ENCODE results near the gene SPTLC1.
"Not testable (repeated sequence)": the region's sequence is repeated elsewhere in the genome, so short reads cannot be mapped to it uniquely, and the experiment has no call there.

SPTLC1 gene

GRCh38 chr9:92036411-92036746 lies 78.8 kb downstream of the SPTLC1 start:
- in situ Hi-C loops (cut with MboI; ENCODE audit: low sequenced_read_pairs): no loop called here

- in situ Hi-C loops (cut with MboI; ENCODE audit: low sequenced_read_pairs): no loop called here
Measured at GRCh38 chr9:92035687-92036410, 79.4 kb downstream of the SPTLC1 start.

GRCh38 chr9:92035146-92035545 lies 80.1 kb downstream of the SPTLC1 start:
- in situ Hi-C loops (cut with MboI; ENCODE audit: low sequenced_read_pairs): no loop called here

GRCh38 chr9:92033991-92034390 lies 81.2 kb downstream of the SPTLC1 start:
- in situ Hi-C loops (cut with MboI; ENCODE audit: low sequenced_read_pairs): no loop called here

- in situ Hi-C loops (cut with MboI; ENCODE audit: low sequenced_read_pairs): no loop called here
Measured at GRCh38 chr9:92033307-92033706, 81.9 kb downstream of the SPTLC1 start.

- in situ Hi-C loops (cut with MboI; ENCODE audit: low sequenced_read_pairs): no loop called here
Measured at GRCh38 chr9:92032891-92033290, 82.3 kb downstream of the SPTLC1 start.

- in situ Hi-C loops (cut with MboI; ENCODE audit: low sequenced_read_pairs): no loop called here
Measured at GRCh38 chr9:92030367-92030766, 84.8 kb downstream of the SPTLC1 start.

GRCh38 chr9:92029553-92029952 lies 85.7 kb downstream of the SPTLC1 start:
- in situ Hi-C loops (cut with MboI; ENCODE audit: low sequenced_read_pairs): no loop called here

- in situ Hi-C loops (cut with MboI; ENCODE audit: low sequenced_read_pairs): no loop called here
Measured at GRCh38 chr9:92026206-92027002, 88.8 kb downstream of the SPTLC1 start.

GRCh38 chr9:92021785-92022541 lies 93.2 kb downstream of the SPTLC1 start:
- in situ Hi-C loops (cut with MboI; ENCODE audit: low sequenced_read_pairs): not testable (repeated sequence)

- in situ Hi-C loops (cut with MboI; ENCODE audit: low sequenced_read_pairs): no loop called here
Measured at GRCh38 chr9:92019658-92020057, 95.6 kb downstream of the SPTLC1 start.

- in situ Hi-C loops (cut with MboI; ENCODE audit: low sequenced_read_pairs): no loop called here
Measured at GRCh38 chr9:92010705-92011536, 104.3 kb downstream of the SPTLC1 start.

- in situ Hi-C loops (cut with MboI; ENCODE audit: low sequenced_read_pairs): not testable (repeated sequence)
Measured at GRCh38 chr9:92010253-92010652, 105.0 kb downstream of the SPTLC1 start.

- in situ Hi-C loops (cut with MboI; ENCODE audit: low sequenced_read_pairs): no loop called here
Measured at GRCh38 chr9:92008041-92008440, 107.2 kb downstream of the SPTLC1 start.

GRCh38 chr9:92004045-92004392 lies 111.2 kb downstream of the SPTLC1 start:
- in situ Hi-C loops (cut with MboI; ENCODE audit: low sequenced_read_pairs): no loop called here

GRCh38 chr9:92003308-92004044 lies 111.7 kb downstream of the SPTLC1 start:
- in situ Hi-C loops (cut with MboI; ENCODE audit: low sequenced_read_pairs): no loop called here

- in situ Hi-C loops (cut with MboI; ENCODE audit: low sequenced_read_pairs): not testable (repeated sequence)
Measured at GRCh38 chr9:92001948-92002347, 113.3 kb downstream of the SPTLC1 start.

GRCh38 chr9:92001244-92001643 lies 114.0 kb downstream of the SPTLC1 start:
- in situ Hi-C loops (cut with MboI; ENCODE audit: low sequenced_read_pairs): no loop called here

- in situ Hi-C loops (cut with MboI; ENCODE audit: low sequenced_read_pairs): no loop called here
Measured at GRCh38 chr9:91995000-91995655, 120.1 kb downstream of the SPTLC1 start.

- in situ Hi-C loops (cut with MboI; ENCODE audit: low sequenced_read_pairs): no loop called here
Measured at GRCh38 chr9:91994422-91994821, 120.8 kb downstream of the SPTLC1 start.

All from HL-60/S4 (cell line).